Hepatocyte (in vitro differentiated cells): ENCODE data around the gene SF3B4.

Source experiments
- CTCF ChIP-seq: fragments of 200-600 bp; sonication (generic); IDR thresholded peaks from 2 replicates; pipeline ENCODE4 v1.5.1; 2016; ENCODE audit warnings: antibody characterized with exemption, mild to moderate bottlenecking; ENCODE audit not compliant: poor library complexity
- EZH2 ChIP-seq: fragments of 200-600 bp; sonication (generic); IDR thresholded peaks from 2 replicates; pipeline ENCODE4 v1.6.1; 2016; ENCODE audit warnings: antibody characterized with exemption, mild to moderate bottlenecking, borderline replicate concordance

GRCh38 chr1:149967646-149968045, 40.0 kb upstream of the SF3B4 start:
- TF ChIP-seq EZH2 (no peak), CTCF (no peak)
